Erythroblast (primary cell): ENCODE data around the gene VSIG2.

Experiments used
- GATA1 ChIP-seq: IDR thresholded peaks from 2 replicates; pipeline ENCODE4 v1.6.1; 2011; ENCODE audit warnings: low read depth, mild to moderate bottlenecking, control low read depth, low read length, moderate library complexity
- POLR2A ChIP-seq: IDR thresholded peaks from 2 replicates; pipeline ENCODE4 v1.6.1; 2011; ENCODE audit warnings: mild to moderate bottlenecking, low read length

DNA sequence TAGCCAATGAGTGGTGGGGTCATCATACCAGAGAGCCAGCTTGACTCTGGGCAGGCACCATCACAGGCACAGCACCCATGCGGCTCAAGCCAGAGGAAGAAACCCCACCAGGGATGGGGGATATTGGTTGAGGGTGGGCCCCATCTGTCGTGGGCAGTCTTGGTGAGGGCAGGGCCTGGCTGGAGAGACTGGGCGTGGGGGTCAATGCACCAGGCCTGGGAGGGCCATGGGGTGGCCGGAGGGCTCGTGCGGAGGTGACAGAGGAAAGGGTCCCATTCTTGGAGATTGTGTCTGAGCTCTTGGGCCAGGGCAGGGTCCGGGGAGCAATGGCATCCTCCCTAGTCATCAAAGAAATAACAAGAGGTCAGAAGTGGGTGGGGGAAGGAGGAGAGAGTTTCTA lies 1.6 kb upstream of the VSIG2 start:
- no peak for TF ChIP-seq POLR2A
- TF ChIP-seq GATA1, result no peak
